IMR-90 (cell line): ENCODE measurements around the gene TENT5D. TPM values are rescaled to one million over a fixed set of nuclear protein-coding genes. Genes with fewer than 3 reads are reported as not detected.

Experiments used
- ATAC-seq: fragments of 200-7000 bp; cut with Tn5 transposase; 2 replicates; pipeline ENCODE4 v1.9.1; 2020; ENCODE audit warnings: low read depth, mild to moderate bottlenecking, moderate library complexity
- BruUV-seq: library from RNA; stranded (reverse); fragments of 400-500 nt; replicated peaks from 2 replicates; lab custom pipeline; 2021; lab: Mats Ljungman, UMichigan
- CTCF ChIA-PET: fragments of 300-600 bp; formaldehyde crosslinking; extraction: SDS; loops from one replicate; lab custom pipeline; 2021; ENCODE audit warnings: antibody characterized with exemption; lab: Yijun Ruan, JAX
- POLR2A ChIA-PET: fragments of 300-600 bp; sonication (Branson Sonifier 250); formaldehyde crosslinking; loops from one replicate; lab custom pipeline; 2022; ENCODE audit warnings: antibody characterized with exemption; ENCODE audit not compliant: unreplicated experiment; lab: Charles Lee
- DNase-seq: peaks from one replicate; pipeline ENCODE4 v3.0.0; 2013
- H2AFZ ChIP-seq: replicated peaks from 2 replicates; pipeline ENCODE3; 2013; ENCODE audit warnings: low read length, mild to moderate bottlenecking; ENCODE audit not compliant: poor library complexity
- H2AK5ac ChIP-seq: 2 replicates; pipeline ENCODE4 v1.6.1; 2013; ENCODE audit warnings: low read depth, low read length, inconsistent platforms
- H2AK9ac ChIP-seq: replicated peaks from 2 replicates; pipeline ENCODE3; 2013; ENCODE audit warnings: mild to moderate bottlenecking, low read depth, low read length, moderate library complexity; ENCODE audit not compliant: poor library complexity
- H2BK120ac ChIP-seq: 2 replicates; pipeline ENCODE4 v1.6.1; 2013; ENCODE audit warnings: low read depth, low read length, inconsistent platforms
- H2BK15ac ChIP-seq: 3 replicates; pipeline ENCODE4 v1.6.1; 2013; ENCODE audit warnings: low read depth, low read length, inconsistent platforms
- H2BK20ac ChIP-seq: 2 replicates; pipeline ENCODE4 v1.6.1; 2013; ENCODE audit warnings: low read depth, mild to moderate bottlenecking, inconsistent platforms, low read length, moderate library complexity
- H2BK5ac ChIP-seq: 2 replicates; pipeline ENCODE4 v1.6.1; 2013; ENCODE audit warnings: mild to moderate bottlenecking, low read depth, low read length, inconsistent platforms; ENCODE audit not compliant: poor library complexity, severe bottlenecking
- H3K14ac ChIP-seq: replicated peaks from 2 replicates; pipeline ENCODE4 v1.6.1; 2013; ENCODE audit warnings: low read depth, low read length, inconsistent platforms
- H3K18ac ChIP-seq: 2 replicates; pipeline ENCODE4 v1.6.1; 2013; ENCODE audit warnings: low read depth, low read length, control low read depth
- H3K23ac ChIP-seq: 2 replicates; pipeline ENCODE4 v1.6.1; 2013; ENCODE audit warnings: low read depth, low read length, inconsistent platforms
- H3K27ac ChIP-seq: 2 replicates; pipeline ENCODE4 v1.5.1; 2013; ENCODE audit warnings: mild to moderate bottlenecking, control low read depth, low read length; ENCODE audit not compliant: insufficient read depth
- H3K27me3 ChIP-seq: 2 replicates; pipeline ENCODE4 v1.6.1; 2013; ENCODE audit warnings: low read length; ENCODE audit not compliant: control insufficient read depth, insufficient read depth
- H3K36me3 ChIP-seq: 2 replicates; pipeline ENCODE4 v1.6.1; 2013; ENCODE audit warnings: low read length, mixed read lengths; ENCODE audit not compliant: control insufficient read depth, insufficient read depth
- H3K4ac ChIP-seq: 2 replicates; pipeline ENCODE4 v1.6.1; 2013; ENCODE audit warnings: low read depth, low read length, inconsistent platforms
- H3K4me1 ChIP-seq: 2 replicates; pipeline ENCODE4 v1.6.1; 2013; ENCODE audit warnings: low read length, mixed read lengths; ENCODE audit not compliant: control insufficient read depth, insufficient read depth
- H3K4me2 ChIP-seq: 2 replicates; pipeline ENCODE4 v1.6.1; 2013; ENCODE audit warnings: low read depth, mild to moderate bottlenecking, control low read depth, low read length, moderate library complexity
- H3K4me3 ChIP-seq: 2 replicates; pipeline ENCODE4 v1.5.1; 2013; ENCODE audit warnings: low read depth, mild to moderate bottlenecking, control low read depth, low read length, moderate library complexity; ENCODE audit not compliant: insufficient read depth
- H3K56ac ChIP-seq: 2 replicates; pipeline ENCODE4 v1.6.1; 2013; ENCODE audit warnings: low read length, inconsistent platforms; ENCODE audit not compliant: insufficient read depth; ENCODE audit errors: extremely low read depth
- H3K79me1 ChIP-seq, 2 experiments: 2 replicates each; pipeline ENCODE4 v1.6.1; 2013; ENCODE audit warnings: low read length in 2 of 2, inconsistent platforms in 1 of 2, low read depth in 1 of 2
- H3K9ac ChIP-seq: 2 replicates; pipeline ENCODE4 v1.6.1; 2013; ENCODE audit warnings: low read depth, low read length, control low read depth
- H3K9me1 ChIP-seq: 2 replicates; pipeline ENCODE4 v1.6.1; 2013; ENCODE audit warnings: low read length, inconsistent platforms; ENCODE audit not compliant: insufficient read depth
- H3K9me3 ChIP-seq: 2 replicates; pipeline ENCODE4 v1.6.1; 2013; ENCODE audit warnings: low read length; ENCODE audit not compliant: control insufficient read depth, insufficient read depth
- H4K20me1 ChIP-seq: 2 replicates; pipeline ENCODE4 v1.6.1; 2013; ENCODE audit warnings: low read length, inconsistent platforms; ENCODE audit not compliant: insufficient read depth
- H4K5ac ChIP-seq: 2 replicates; pipeline ENCODE4 v1.6.1; 2013; ENCODE audit warnings: mild to moderate bottlenecking, low read depth, low read length, control low read depth
- H4K8ac ChIP-seq, 2 experiments: 2 replicates each; pipeline ENCODE4 v1.6.1; 2013; ENCODE audit warnings: low read depth in 2 of 2, low read length in 2 of 2, control low read depth in 1 of 2, inconsistent platforms in 1 of 2
- H4K91ac ChIP-seq: 2 replicates; pipeline ENCODE4 v1.6.1; 2013; ENCODE audit warnings: low read depth, low read length, inconsistent platforms; ENCODE audit not compliant: insufficient read depth
- BHLHE40 ChIP-seq: fragments of 150-350 bp; IDR thresholded peaks from 2 replicates; pipeline ENCODE4 v1.6.1; 2016; ENCODE audit warnings: mild to moderate bottlenecking, low read depth, low read length
- CEBPB ChIP-seq: IDR thresholded peaks from 2 replicates; pipeline ENCODE4 v1.6.1; 2012; ENCODE audit warnings: low read depth, low read length, improper control_type of control experiment
- CHD1 ChIP-seq: IDR thresholded peaks from 2 replicates; pipeline ENCODE4 v1.6.1; 2012; ENCODE audit warnings: low read depth, low read length, improper control_type of control experiment
- FOS ChIP-seq: fragments of 150-350 bp; IDR thresholded peaks from 2 replicates; pipeline ENCODE4 v1.6.1; 2016; ENCODE audit warnings: low read depth, low read length
- MAFK ChIP-seq: IDR thresholded peaks from 2 replicates; pipeline ENCODE4 v1.6.1; 2012; ENCODE audit warnings: low read depth, low read length, improper control_type of control experiment
- MAZ ChIP-seq: IDR thresholded peaks from 2 replicates; pipeline ENCODE4 v1.6.1; 2012; ENCODE audit warnings: low read depth, mild to moderate bottlenecking, low read length, improper control_type of control experiment, moderate library complexity, borderline replicate concordance
- MXI1 ChIP-seq: IDR thresholded peaks from 2 replicates; pipeline ENCODE4 v1.6.1; 2012; ENCODE audit warnings: low read depth, mild to moderate bottlenecking, low read length, moderate library complexity, borderline replicate concordance
- NFE2L2 ChIP-seq: fragments of 150-350 bp; IDR thresholded peaks from 2 replicates; pipeline ENCODE4 v1.6.1; 2016; ENCODE audit warnings: low read depth, mild to moderate bottlenecking, low read length
- POLR2A ChIP-seq: IDR thresholded peaks from 2 replicates; pipeline ENCODE4 v1.6.1; 2012; ENCODE audit warnings: mild to moderate bottlenecking, low read depth, low read length
- RAD21 ChIP-seq: IDR thresholded peaks from 2 replicates; pipeline ENCODE4 v1.6.1; 2012; ENCODE audit warnings: low read length, improper control_type of control experiment
- RCOR1 ChIP-seq: IDR thresholded peaks from 2 replicates; pipeline ENCODE4 v1.6.1; 2012; ENCODE audit warnings: mild to moderate bottlenecking, low read length, improper control_type of control experiment; ENCODE audit not compliant: insufficient replicate concordance
- RFX5 ChIP-seq: IDR thresholded peaks from 2 replicates; pipeline ENCODE4 v1.8.0; 2012; ENCODE audit warnings: low read depth, mild to moderate bottlenecking, low read length, moderate library complexity
- SMC3 ChIP-seq: fragments of 150-350 bp; IDR thresholded peaks from 2 replicates; pipeline ENCODE4 v1.6.1; 2016; ENCODE audit warnings: low read depth, mild to moderate bottlenecking, antibody characterized with exemption, low read length, moderate library complexity
- WGBS, 2 experiments: methylation state at CpG; one replicate each; pipeline versions ENCODE4 v1.1.5 to v1.1.7; 2013; ENCODE audit warnings: missing lambda C conversion rate in 2 of 2; ENCODE audit not compliant: insufficient read length in 1 of 2; ENCODE audit errors: extremely low coverage in 2 of 2; 5-methylcytosine and 5-hydroxymethylcytosine counted together
- dilution Hi-C: fragments of 300-500 bp; cut with HindIII; formaldehyde crosslinking; loops from one replicate; pipeline ENCODE4 v1.14.3; 2018; ENCODE audit warnings: low sequenced_read_pairs; ENCODE audit not compliant: unreplicated experiment
- in situ Hi-C: fragments of 300-500 bp; cut with MboI; formaldehyde crosslinking; loops from 3 replicates; pipeline ENCODE4 v1.14.3; 2019; ENCODE audit warnings: low sequenced_read_pairs, inconsistent platforms, mixed read lengths
- intact Hi-C: fragments of 100-400 bp; cut with micrococcal nuclease; formaldehyde crosslinking; loops from 2 replicates; pipeline ENCODE4 v1.10.0; 2022
- polyA plus RNA-seq, 3 experiments: library from polyadenylated mRNA; depleted of rRNA; stranded (reverse); fragments of >200 nt; gene quantifications; 2 replicates each; pipeline ENCODE4 v1.2.3, GENCODE V29; 2012; ENCODE audit warnings: low replicate concordance in 1 of 3
- total RNA-seq: library from RNA; depleted of rRNA; stranded (reverse); fragments of >200 nt; gene quantifications from 2 replicates; pipeline ENCODE4 v1.2.3, GENCODE V29; 2012

The TENT5D gene
- total and polyA plus RNA-seq, 2 of the 4 experiments (the other 2 are of a cell fraction) = not detected

- DNase-seq = no peak
- H4K91ac ChIP-seq = no peak overlapping the region
- no peak overlapping the region for H3K4me2 ChIP-seq
- no peak overlapping the region for H2BK5ac ChIP-seq
- no peak overlapping the region for H3K56ac ChIP-seq
- no CpG with 5 or more reads among the region's 1 CpG for WGBS, 2 experiments
- no peak overlapping the region for H2BK15ac ChIP-seq
- no peak overlapping the region for H3K23ac ChIP-seq
- no peaks in the 10 kb centered on the region for H3K9me1 ChIP-seq
- in situ Hi-C loops (no loop called here), intact Hi-C loops (no loop called here), dilution Hi-C loops (no loop called here)
- H3K14ac ChIP-seq = no peak overlapping the region
- no peaks in the 10 kb centered on the region for H3K79me1 ChIP-seq
- H3K9me3 ChIP-seq = no peaks in the 10 kb centered on the region
- no peak overlapping the region for H3K4ac ChIP-seq
- no peaks in the 10 kb centered on the region for H3K27me3 ChIP-seq
- H3K4me3 ChIP-seq = no peak overlapping the region
- H2BK20ac ChIP-seq = no peak overlapping the region
- H3K27ac ChIP-seq = no peak overlapping the region
- ChIA-PET POLR2A (no interaction called here), CTCF (interaction anchor here (0.7 kb wide), 1 partner anchor 28 kb away, joined by 3 read pairs; no protein-coding TSS in a partner anchor)
- no peaks in the 10 kb centered on the region for H3K36me3 ChIP-seq
- no peak overlapping the region for H4K5ac ChIP-seq
- no peak for ATAC-seq
- TF ChIP-seq CHD1 (no peak), RCOR1 (no peak), POLR2A (no peak), RAD21 (no peak), MAFK (no peak), NFE2L2 (no peak), BHLHE40 (no peak), FOS (no peak), SMC3 (no peak), MAZ (no peak), MXI1 (no peak), CEBPB (no peak), RFX5 (no peak)
- H3K4me1 ChIP-seq = no peaks in the 10 kb centered on the region
- no peak overlapping the region for H2BK120ac ChIP-seq
- no peak overlapping the region for H2AFZ ChIP-seq
- no peak overlapping the region for H2AK5ac ChIP-seq
- no TSS peak for BruUV-seq
- no peak overlapping the region for H3K9ac ChIP-seq
- no peak overlapping the region for H3K18ac ChIP-seq
- no peak overlapping the region for H2AK9ac ChIP-seq
- no peak overlapping the region for H4K8ac ChIP-seq
- H4K20me1 ChIP-seq = no peaks in the 10 kb centered on the region
Observed at GRCh38 chrX:80486299-80486698, 66.1 kb downstream of the TENT5D start.
